ENCODE measurements around the gene MYCT1.

- no peak for TF ChIP-seq CTCF (IDR thresholded peaks at IDR 0.05; ENCODE audit: poor library complexity)
- TF ChIP-seq EZH2phosphoT487 (IDR thresholded peaks at IDR 0.05; ENCODE audit: low read depth, severe bottlenecking, unreplicated experiment): no peak
These were observed 73.5 kb downstream of the MYCT1 start for GRCh38 chr6:152771061-152771687.
